HS-5 (cell line): ENCODE results near the gene RABGAP1L.
"Not testable (repeated sequence)": the region's sequence is repeated elsewhere in the genome, so short reads cannot be mapped to it uniquely, and the experiment has no call there.

Experiments used
- DNase-seq: peaks from one replicate; pipeline ENCODE4 v3.0.0-alpha.2; 2012; ENCODE audit warnings: low read depth

RABGAP1L gene

DNA sequence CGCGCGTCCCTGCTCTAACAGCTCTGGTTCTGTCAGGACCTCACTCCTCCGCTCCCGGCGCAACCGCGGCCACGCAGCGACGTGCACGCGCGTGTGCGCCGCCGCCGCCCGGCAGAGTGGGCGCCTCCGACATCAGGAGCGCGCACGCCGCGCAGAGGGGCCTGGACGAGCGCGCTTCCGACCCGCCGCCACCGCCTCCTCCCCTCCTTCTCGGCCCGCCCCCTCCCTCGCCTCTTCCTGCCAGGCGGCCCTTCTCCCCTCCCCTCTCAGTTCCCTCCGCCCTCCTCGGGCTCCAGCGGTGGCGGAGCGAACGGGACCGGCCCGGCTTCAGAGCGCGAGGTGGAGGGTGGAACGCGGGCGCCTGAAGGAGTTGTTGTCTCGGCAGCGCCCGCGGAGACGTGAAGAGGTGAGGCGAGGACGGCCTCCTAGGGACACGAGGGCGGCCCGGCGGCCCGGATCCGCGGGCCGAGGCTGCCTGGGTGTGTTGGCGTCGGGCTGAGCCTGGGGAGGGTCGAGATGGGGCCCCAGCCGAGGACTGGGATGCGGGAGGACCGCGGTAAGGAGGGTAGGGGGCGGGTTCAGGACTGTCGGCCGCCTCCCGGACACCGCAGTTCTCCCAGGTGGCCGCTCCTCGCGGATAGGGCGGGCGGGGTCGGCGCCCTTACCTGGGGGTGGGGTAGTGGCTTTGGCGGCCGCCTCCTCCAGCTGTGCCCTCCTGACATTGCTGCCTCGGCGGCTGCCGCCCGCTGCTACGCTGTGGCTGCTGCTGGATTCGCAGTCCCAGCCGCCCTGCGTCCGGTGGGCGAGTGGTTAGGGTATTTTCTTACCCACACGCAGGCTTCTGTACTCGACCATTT is at the start of gene RABGAP1L:
Gene RABGAP1L, plus strand, starts transcription at position 269 of the 857 bp plus-strand sequence.
- DNase-seq: peak; percentile 63

GRCh38 chr1:174110053-174110452 is 49.3 kb upstream of the RABGAP1L start:
- DNase-seq: no peak

DNA sequence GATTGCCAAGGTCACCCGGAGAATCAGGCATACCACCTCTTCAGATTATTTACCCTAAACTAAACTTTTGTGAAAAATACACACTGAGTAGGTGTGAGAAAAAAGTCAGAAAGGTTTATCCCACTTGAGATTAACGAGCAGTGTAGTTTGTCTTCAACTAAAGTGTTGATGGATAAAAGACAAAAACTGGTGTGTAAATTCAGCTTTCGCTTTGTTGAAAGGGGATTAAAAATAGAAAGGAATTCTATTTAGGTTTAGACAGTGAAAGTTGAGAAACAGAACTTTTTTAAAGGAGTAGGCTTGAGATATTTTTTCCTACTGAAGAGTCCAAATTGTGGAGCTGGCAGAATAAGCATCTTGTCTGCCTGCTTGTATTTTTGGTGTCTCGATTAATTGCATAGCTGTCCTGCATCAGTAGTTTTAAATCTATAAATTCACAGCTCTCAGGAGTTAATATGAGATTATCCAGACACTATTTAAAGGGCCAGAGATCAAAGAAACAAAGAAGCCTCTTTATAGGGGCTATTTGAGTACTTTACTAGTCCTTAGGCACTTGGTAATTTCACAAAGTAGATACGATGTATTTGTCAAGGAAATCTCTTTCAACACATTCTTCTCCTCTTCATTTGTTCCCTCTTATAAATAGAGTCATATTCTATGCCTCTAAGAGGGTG is 46.7 kb upstream of the RABGAP1L start:
- DNase-seq: no peak

DNA sequence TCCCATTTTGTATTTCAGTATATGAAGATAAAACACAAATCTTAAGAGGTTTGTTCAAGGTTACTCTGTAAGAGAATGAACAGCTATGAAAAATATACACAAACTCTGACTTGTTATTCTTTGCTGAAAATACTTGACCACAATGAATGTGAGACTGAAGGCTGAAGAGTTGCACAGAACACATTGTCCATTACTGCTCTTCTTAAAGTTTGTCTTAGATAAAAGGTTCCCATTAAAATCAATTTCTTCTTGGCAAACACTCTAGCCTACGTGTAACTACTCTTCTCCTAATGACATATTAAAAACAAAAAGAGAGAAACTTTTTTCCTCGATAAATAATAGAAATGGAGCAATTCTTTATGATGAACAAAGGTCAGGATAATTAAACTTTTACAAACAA is 45.2 kb upstream of the RABGAP1L start:
- DNase-seq: no peak

- peak; percentile 11 for DNase-seq
Measured at GRCh38 chr1:174114788-174115448, 44.4 kb upstream of the RABGAP1L start.

DNA sequence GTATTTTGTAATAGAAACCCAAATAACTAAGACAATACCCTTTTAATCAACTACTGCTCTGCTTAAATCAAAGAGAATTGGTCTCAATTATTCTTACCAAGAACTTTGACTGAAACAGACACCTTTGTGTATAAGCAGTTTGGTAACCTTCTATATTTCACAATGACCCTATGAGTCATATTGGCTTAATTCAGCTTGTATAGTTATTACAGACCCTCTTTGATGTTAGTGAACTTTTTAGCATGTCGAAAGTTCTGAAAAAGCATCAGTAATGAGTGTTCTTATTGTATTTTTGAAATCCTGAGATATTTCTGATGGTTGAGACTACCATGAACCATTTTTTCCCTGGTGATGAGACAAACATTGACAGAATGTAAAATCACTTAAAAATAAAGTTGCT is 43.3 kb upstream of the RABGAP1L start:
- DNase-seq: peak; percentile 14

DNA sequence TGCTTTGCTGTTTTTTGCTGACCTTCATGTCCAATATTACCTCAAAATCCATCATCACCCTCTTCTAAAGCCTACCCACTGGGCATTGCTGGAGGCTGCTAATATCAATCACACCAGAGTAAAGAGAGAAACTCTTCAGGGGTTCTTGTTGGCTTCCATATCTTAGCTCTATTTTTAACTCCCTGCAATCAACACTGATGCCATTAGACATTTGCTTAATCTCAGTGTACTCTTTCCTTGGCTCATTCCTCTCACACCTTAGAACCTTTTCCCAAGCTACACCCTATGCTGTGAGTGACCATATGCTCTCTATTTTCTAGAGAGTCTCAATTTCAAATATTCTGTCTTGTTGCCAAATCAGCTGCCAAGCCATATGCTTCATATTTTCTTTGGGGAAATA is 40.6 kb upstream of the RABGAP1L start:
- DNase-seq: no peak

DNA sequence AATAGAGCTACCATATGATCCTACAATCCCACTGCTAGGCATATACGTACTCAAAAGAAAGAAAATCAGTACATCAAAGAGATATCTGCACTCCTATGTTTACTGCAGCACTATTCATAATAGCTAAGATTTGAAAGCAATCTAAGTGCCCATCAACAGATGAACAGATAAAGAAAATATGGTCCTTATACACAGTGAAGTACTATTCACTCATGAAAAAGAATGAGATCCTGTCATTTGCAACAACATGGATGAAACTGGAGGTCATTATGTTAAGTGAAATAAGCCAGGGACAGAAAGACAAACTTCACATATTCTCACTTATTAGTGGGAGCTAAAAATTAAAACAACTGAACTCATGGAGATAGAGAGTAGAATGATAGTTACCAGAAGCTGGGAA is 37.0 kb upstream of the RABGAP1L start:
- DNase-seq: not testable (repeated sequence)

DNA sequence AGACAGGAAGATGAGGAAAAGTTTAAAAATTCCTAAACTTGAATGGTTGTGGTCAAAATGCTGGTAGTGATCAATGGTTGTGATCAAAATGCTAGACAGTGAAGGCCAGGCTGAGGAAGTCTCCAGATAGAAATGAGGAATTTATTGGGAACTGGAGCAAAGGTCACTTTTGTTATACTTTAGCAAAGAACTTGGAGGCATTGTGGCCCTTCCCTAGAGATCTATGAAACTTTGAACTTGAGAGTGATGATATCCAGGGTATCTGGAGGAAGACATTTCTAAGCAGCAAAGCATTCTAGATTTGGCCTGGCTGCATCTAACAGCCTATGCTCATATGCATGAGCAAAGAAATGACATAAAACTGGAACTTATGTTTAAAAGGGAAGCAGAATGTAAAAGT is 35.5 kb upstream of the RABGAP1L start:
- no peak for DNase-seq

- DNase-seq: not testable (repeated sequence)
Measured at GRCh38 chr1:174127176-174127575, 32.1 kb upstream of the RABGAP1L start.

GRCh38 chr1:174131032-174131638 is 28.2 kb upstream of the RABGAP1L start:
- no peak for DNase-seq

GRCh38 chr1:174134003-174134659 is 25.2 kb upstream of the RABGAP1L start:
- no peak for DNase-seq

DNA sequence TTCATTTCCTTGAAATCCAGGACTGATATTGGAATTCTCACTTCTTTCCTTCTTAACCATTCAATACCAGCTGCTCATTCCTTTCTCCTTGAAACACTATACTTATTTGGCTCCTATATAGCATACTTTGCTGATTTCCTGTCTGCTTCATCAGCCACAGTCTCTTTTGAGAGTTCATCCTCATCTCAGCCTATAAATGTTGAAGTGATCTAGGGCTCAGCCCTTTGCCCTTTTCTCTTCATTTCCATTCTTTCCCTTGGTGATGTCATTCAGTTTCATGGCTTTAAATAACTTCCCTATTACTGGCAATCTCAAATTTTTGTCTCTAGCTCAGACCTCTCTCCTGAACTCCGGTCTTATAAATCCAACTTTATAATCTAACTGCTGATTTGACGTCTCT is 24.1 kb upstream of the RABGAP1L start:
- DNase-seq: no peak

DNA sequence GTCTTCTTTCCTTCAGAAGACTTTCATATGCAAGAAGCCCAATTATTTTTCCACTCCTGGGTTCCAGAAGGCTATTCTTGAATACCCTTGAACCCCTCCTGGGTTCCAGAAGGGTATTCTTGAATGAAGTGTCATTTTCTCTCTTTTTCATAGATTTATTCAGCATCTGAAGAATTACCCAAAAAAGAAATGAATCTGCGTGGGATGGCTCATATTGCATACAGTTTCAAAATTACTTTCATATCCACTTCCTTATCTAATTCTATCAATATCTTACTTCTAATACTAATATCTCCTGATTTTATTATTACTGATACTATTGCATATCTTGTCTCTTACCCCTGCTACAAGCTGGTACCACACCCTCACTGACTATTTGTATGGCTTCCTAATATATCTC is 22.6 kb upstream of the RABGAP1L start:
- no peak for DNase-seq

DNA sequence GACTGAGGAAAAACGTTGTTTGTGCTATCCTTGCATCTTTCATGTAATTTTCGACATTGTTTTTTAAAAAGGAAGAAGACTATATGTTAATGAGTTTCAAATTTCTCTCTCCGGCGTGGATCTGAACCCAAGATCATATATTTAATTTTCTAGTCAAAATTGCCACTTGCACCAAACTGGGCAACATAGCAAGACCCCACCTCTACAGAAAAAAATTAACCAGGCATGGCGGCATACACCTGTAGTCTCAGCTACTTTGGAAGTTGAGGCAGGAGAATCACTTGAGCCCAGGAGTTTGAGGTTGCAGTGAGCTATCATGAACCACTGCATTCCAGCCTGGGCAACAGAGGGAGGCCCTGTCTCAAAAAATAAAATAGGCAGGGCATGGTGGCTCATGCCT is 16.5 kb upstream of the RABGAP1L start:
- no peak for DNase-seq

- not testable (repeated sequence) for DNase-seq
Measured at GRCh38 chr1:174143727-174144396, 15.5 kb upstream of the RABGAP1L start.

- not testable (repeated sequence) for DNase-seq
Measured at GRCh38 chr1:174144397-174144783, 14.9 kb upstream of the RABGAP1L start.

GRCh38 chr1:174149216-174149615 is 10.1 kb upstream of the RABGAP1L start:
- no peak for DNase-seq

DNA sequence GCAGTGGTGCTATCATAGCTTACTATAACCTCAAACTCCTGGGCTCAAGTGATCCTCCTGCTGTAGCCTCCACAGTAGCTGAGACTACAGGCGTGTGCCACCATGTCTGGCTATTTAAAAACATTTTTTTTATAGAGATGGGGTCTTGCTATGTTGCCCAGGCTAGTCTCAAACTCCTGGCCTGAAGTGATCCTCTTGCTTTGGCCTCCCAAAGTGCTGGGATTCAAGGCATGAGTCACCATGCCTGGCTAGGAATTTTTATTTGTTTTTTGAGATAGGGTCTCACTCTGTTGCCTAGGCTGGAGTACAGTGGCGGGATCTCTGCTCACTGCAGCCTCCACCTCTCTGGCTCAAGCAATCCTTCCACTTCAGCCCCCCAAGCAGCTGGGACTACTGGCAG is 8.8 kb upstream of the RABGAP1L start:
- DNase-seq: no peak

DNA sequence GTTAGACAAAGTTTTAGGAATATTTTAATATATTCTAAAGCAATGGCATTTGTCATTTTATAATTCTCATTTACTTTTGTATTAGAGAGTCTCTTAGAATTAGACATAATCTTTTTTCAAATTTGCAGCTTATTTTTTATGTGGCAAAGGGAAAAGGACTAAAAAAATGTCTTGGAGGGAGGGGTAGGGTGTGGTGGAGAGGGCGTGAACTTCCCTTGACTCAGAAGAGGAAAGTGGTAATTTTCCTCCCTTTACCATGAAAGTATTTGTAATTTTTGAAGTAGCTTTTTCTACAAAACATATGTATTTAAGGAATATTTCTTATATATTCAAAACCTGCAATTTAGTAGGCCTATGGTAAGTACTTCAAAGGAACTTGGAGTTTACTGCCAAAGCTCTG is 6.9 kb upstream of the RABGAP1L start:
- no peak for DNase-seq

- DNase-seq: no peak
Measured at GRCh38 chr1:174153085-174153824, 6.1 kb upstream of the RABGAP1L start.
